Osteocyte (in vitro differentiated cells): ENCODE measurements around the gene GLIPR2. TPM values are rescaled to one million over a fixed set of nuclear protein-coding genes. Genes with fewer than 3 reads are reported as not detected.

Experiments
- DNase-seq: peaks from one replicate; pipeline ENCODE4 v3.0.0; 2021; ENCODE audit warnings: mixed read lengths; ENCODE audit not compliant: unreplicated experiment; ENCODE audit errors: extremely low spot score
- H3K27ac Mint-ChIP-seq: one replicate; pipeline ENCODE4 v1.8.0; 2021; ENCODE audit warnings: mild to moderate bottlenecking, mixed read lengths; ENCODE audit not compliant: unreplicated experiment
- H3K27me3 Mint-ChIP-seq: one replicate; pipeline ENCODE4 v1.8.0; 2021; ENCODE audit warnings: mixed read lengths; ENCODE audit not compliant: unreplicated experiment
- H3K36me3 Mint-ChIP-seq: one replicate; pipeline ENCODE4 v1.8.0; 2021; ENCODE audit warnings: mixed read lengths; ENCODE audit not compliant: unreplicated experiment
- H3K4me1 Mint-ChIP-seq: one replicate; pipeline ENCODE4 v1.8.0; 2021; ENCODE audit warnings: mixed read lengths; ENCODE audit not compliant: unreplicated experiment
- H3K4me3 Mint-ChIP-seq: one replicate; pipeline ENCODE4 v1.8.0; 2021; ENCODE audit warnings: mild to moderate bottlenecking, moderate library complexity, mixed read lengths; ENCODE audit not compliant: unreplicated experiment
- H3K9me3 Mint-ChIP-seq: one replicate; pipeline ENCODE4 v1.8.0; 2021; ENCODE audit warnings: mixed read lengths; ENCODE audit not compliant: unreplicated experiment
- CTCF ChIP-seq: fragments of 200-600 bp; sonication (generic); IDR thresholded peaks from 2 replicates; pipeline ENCODE4 v1.5.0; 2021; ENCODE audit warnings: antibody characterized with exemption, mild to moderate bottlenecking, moderate library complexity
- total RNA-seq: library from RNA; stranded (reverse); gene quantifications from 2 replicates; pipeline ENCODE4 v1.2.1, GENCODE V29; 2021

Gene GLIPR2
- total RNA-seq, 1 donor from 2014 or later = 30.6 TPM

- DNase-seq = no peak
- no peak for TF ChIP-seq CTCF
- H3K27me3 Mint-ChIP-seq = no peaks in the 10 kb centered on the region
- peak overlapping the region; percentile 93 for H3K27ac Mint-ChIP-seq
- H3K4me3 Mint-ChIP-seq = no peak overlapping the region
- no peaks in the 10 kb centered on the region for H3K36me3 Mint-ChIP-seq
- peaks cover 55% of the 10 kb centered on the region for H3K4me1 Mint-ChIP-seq
- H3K9me3 Mint-ChIP-seq = no peaks in the 10 kb centered on the region
Measured at GRCh38 chr9:36163786-36164170, 27.2 kb downstream of the GLIPR2 start.

DNA sequence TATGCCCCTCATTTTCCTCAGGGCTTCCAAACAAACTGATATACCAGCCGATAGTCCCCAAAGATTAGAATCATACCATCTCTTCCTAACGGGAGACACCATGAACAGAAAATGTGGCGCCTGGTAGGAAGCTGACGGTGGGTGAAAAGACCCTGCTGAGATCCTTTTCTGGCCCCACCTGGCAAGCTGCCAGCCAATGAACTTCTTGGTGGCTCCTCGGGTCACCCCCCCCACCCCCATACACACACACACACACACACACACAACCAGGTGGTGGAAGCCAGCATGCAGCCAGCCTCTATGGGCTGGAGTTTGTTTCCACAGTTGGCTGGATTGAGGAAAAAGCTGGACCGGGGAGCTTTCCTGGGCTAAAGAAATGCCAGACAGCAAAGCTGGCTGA is 27.8 kb downstream of the GLIPR2 start:
- no peak for TF ChIP-seq CTCF
- Mint-ChIP-seq H3K27me3 (no peaks in the 10 kb centered on the region), H3K27ac (no peak overlapping the region), H3K4me1 (peaks cover 55% of the 10 kb centered on the region), H3K4me3 (no peak overlapping the region), H3K9me3 (no peaks in the 10 kb centered on the region), H3K36me3 (no peaks in the 10 kb centered on the region)
- no peak for DNase-seq

DNA sequence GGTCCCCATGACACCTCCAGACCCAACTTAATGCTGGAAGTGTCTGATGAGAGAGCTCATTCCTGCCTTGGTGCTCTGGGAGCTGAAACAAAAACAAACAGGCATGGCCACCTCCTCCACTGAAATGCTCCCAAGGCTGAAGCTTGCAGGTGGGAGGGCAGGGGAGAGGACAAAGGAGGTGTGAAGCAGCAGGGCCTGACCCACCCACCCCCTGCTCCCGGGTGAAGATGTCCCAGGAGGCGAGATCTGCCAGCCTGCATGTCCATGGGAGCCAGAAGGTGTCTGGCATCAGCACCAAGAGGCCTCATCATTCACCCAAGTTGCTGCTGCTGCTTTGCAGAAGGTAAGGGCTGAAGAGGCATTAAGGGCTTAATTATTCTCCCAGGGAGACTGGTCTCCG is 28.5 kb downstream of the GLIPR2 start:
- peak overlapping the region; percentile 5 for H3K4me3 Mint-ChIP-seq
- H3K27ac Mint-ChIP-seq = no peak overlapping the region
- TF ChIP-seq CTCF = no peak
- H3K4me1 Mint-ChIP-seq = peaks cover 55% of the 10 kb centered on the region
- H3K27me3 Mint-ChIP-seq = no peaks in the 10 kb centered on the region
- DNase-seq = no peak
- no peaks in the 10 kb centered on the region for H3K9me3 Mint-ChIP-seq
- no peaks in the 10 kb centered on the region for H3K36me3 Mint-ChIP-seq

DNA sequence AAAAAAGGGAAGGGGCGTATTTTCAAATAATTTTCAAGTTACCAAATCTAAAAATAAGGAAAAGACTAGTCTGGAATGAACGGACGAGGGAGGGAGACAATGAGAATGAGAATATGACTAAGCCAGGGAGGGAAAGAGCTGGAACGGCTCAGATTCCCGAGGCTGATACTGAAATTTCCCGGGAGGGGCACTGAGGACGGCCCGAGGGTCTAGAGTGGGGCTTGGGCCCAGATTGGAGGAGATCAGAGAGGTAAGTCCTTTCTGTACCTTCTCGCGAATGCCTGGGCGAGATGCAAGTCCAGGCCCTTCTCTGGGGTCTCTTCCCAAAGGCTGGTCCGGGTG is 29.3 kb downstream of the GLIPR2 start:
- Mint-ChIP-seq H3K9me3 (no peaks in the 10 kb centered on the region), H3K27me3 (no peaks in the 10 kb centered on the region), H3K4me1 (peaks cover 50% of the 10 kb centered on the region), H3K36me3 (no peaks in the 10 kb centered on the region), H3K4me3 (no peak overlapping the region), H3K27ac (no peak overlapping the region)
- DNase-seq = no peak
- TF ChIP-seq CTCF = no peak

- TF ChIP-seq CTCF = peak; percentile 98
- Mint-ChIP-seq H3K4me3 (peak overlapping the region; percentile 67), H3K27me3 (no peaks in the 10 kb centered on the region), H3K27ac (no peak overlapping the region), H3K36me3 (no peaks in the 10 kb centered on the region), H3K9me3 (no peaks in the 10 kb centered on the region), H3K4me1 (peaks cover 45% of the 10 kb centered on the region)
- peak; percentile 94 for DNase-seq
Measured at GRCh38 chr9:36166168-36166927, 29.8 kb downstream of the GLIPR2 start.
